ENCODE measurements around the gene IQSEC3.

The IQSEC3 gene

DNA sequence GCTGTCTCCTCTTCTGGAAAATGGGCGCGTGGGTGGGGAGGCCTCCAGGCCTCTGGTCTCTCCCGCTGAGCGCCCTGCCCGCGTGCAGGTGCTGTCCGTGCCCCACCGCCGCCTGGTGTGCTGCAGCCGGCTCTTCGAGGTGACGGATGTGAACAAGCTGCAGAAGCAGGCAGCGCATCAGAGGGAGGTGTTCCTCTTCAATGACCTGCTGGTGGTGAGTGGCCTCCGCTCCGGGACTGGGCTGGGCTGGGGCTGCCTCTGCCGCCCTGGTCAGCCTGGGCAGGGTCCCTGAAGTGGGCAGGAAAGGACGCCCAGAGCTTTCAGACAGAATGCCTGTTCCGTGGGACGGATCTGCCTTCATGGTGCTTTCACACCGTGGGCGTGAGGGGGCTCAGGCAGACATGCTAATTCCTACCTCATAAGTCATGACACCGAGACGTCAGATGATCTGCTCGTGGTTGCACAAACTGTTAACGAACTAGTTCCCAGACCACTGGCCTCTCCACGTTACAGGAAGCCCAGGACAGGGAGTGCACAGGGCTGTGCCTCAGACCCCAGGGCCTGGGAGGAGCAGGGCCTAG lies 96.9 kb downstream of the IQSEC3 start:
- no peak for DNase-seq (ENCODE audit: low read depth)

- DNase-seq (ENCODE audit: low read depth), result no peak
Measured at GRCh38 chr12:164207-164606, 97.6 kb downstream of the IQSEC3 start.

DNA sequence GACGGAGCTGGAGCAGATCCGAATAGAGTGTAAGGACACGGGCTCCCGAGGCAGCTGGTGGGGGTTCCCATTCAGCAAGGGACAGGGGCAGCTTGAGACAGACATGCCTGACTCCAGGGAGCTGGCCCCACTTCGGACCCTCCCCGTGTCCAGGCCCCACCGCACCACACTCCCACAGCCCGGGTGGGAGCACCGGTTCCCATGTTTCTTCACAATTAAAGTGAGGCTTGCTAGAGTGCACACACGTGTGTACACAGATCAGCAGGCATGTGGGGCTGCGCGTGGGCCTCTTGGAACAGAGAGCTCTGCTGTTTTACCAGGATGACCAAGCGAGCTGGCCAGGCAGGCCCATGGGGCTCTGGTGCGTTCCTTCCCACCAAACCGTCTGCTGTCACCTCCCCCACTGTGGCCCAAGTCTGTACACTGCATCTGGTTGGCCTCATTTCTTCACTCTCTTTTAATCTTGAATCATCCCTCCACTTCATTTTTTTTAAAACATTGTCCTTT lies 99.3 kb downstream of the IQSEC3 start:
- DNase-seq (ENCODE audit: low read depth), result no peak

DNA sequence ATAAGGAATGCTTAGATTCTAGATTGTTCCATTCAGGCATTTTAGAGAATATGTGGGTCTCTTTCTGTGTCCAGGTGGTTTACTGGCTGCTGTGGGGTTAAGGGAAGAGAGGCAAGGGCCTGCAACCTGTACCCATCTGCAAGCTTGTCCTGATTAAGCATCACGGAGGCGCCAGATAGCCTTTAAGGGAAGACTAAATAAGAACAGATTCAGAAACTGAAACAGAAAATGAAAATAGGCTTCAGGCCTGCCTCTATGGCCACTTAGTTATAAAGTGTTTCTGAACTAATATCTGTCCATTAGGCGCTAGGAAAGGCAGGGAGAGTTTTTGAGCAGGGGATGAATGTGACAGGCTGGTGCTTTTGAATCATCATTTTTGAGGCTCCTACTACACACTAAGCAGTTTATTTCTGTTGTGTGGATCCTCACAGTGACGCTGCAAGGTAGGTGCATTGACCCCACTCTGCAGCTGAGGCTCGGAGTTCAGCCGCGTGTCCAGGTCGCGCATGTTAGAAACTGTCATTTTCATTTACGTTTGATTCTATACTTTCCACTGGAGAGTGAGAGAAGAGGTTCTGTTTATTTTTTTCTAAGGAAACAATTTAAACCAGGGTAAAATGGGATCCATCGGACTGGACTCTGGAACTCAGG lies 100.0 kb downstream of the IQSEC3 start:
- no peak for DNase-seq (ENCODE audit: low read depth)

DNA sequence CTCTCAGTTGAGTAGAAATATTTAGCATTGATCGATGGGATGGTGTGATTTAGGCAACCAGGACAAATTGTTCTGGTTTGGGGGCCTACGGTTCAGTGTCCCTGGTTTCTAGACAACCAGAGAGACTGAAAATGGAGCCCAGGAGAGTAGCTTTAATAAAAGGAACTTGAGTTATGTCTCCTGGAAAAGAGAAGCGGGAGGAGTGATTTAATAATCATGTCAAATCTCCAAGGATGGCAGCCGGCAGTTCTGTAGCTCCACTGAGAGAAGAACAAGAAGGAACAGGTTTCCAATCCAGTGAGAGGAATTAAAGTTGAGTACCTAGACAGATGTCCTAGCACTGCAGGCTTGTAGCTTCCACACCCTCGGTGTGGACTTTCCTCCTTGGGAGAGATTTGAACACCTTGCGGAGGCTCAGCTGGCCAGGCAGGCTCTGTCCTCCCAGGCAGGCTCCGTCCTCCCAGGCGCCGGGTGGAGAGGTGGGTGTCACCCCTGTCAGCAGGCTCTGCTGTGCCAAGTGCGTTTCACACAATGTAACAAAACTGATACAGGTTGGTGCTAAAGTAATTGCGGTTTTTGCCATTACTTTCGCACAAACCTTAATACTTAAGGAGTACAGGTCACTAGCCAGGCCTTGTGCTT lies 101.5 kb downstream of the IQSEC3 start:
- DNase-seq (ENCODE audit: low read depth), result no peak

- no peak for DNase-seq (ENCODE audit: low read depth)
Measured at GRCh38 chr12:168763-169525, 102.4 kb downstream of the IQSEC3 start.

- DNase-seq (ENCODE audit: low read depth), result no peak
Measured at GRCh38 chr12:169528-170370, 103.2 kb downstream of the IQSEC3 start.

GRCh38 chr12:170371-171225 lies 104.0 kb downstream of the IQSEC3 start:
- DNase-seq (ENCODE audit: low read depth), result no peak

- DNase-seq (ENCODE audit: low read depth), result no peak
Measured at GRCh38 chr12:171276-171675, 104.7 kb downstream of the IQSEC3 start.

DNA sequence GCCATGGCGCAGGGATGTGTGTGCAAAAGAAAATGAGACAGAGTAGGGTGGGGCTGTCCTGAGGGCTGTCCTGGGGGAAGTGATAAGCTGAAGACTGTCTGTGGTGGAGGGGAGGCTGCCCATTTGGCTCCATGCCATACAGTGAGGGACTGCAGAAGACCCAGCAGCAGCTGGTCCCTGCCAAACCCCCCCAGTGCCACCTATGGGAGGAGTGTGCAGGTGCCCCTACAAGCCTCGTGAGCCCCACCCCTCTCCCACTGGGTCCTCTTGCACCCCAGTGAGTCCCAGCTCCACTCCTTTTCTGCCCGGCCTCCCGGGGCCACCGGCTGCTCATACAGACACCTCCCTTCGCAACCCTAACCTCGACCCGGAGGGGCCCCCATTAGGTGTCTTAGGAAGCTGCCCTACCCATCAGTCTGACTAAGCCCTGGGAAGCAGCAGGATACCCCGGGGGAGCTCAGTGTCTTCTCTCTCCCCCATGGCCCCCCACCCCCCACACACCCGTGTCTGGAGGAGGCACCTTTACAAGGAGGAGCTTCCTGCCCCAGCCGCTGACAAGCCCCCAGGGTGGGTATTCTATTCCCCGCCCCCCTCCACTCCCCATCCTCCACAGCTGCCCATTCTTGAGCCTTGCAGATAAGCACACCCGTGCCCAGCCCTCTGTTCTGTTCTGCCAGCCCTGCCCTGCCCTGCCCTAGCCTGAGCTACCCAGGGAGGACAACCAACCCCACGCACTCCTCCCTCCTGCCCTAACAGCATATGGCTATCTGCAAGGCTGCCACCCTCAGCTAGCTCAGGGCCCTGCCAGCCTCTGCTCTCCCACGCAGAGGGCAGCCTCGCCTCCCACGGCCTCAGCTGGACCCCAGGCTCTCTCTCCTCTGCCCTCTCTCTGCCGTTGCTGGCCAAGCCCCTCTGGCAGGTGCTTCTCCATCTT lies 105.4 kb downstream of the IQSEC3 start:
- no peak for DNase-seq (ENCODE audit: low read depth)

GRCh38 chr12:172732-173161 lies 106.2 kb downstream of the IQSEC3 start:
- DNase-seq (ENCODE audit: low read depth), result no peak

- no peak for DNase-seq (ENCODE audit: low read depth)
Measured at GRCh38 chr12:174124-174523, 107.6 kb downstream of the IQSEC3 start.

DNA sequence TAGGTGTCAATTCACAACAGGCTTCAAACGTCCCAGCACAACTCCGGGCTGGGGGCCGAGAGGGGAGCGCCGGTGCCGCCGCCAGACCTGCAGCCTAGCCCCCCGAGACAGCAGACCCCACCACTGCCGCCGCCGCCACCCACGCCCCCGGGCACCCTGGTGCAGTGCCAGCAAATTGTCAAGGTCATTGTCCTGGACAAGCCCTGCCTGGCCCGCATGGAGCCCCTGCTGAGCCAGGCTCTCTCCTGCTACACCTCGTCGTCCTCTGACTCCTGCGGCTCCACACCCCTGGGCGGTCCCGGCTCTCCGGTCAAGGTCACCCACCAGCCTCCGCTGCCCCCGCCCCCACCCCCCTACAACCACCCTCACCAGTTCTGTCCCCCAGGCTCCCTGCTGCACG lies 108.0 kb downstream of the IQSEC3 start:
- no peak for DNase-seq (ENCODE audit: low read depth)

- DNase-seq (ENCODE audit: low read depth), result no peak
Measured at GRCh38 chr12:175250-175649, 108.7 kb downstream of the IQSEC3 start.

DNA sequence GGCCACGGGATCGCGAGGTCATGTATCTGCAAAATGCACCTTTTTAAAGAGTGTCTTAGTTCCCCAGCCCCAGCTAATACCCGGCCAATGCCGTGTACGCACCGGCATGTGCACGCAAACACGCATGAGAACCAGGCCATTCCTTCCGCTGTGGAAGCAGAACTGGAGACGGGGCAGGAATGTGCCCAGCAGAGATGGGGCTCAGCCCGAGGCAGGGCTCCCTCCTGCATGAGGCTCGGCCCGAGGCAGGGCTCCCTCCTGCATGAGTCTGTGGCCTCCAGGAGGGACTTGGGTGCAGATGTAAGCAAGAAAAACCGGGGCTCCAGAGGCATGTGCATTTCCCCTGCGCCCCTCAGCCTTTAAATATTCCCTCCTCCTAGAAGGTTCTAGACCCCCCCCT lies 109.2 kb downstream of the IQSEC3 start:
- DNase-seq (ENCODE audit: low read depth), result no peak

GRCh38 chr12:176321-177181 lies 110.0 kb downstream of the IQSEC3 start:
- DNase-seq (ENCODE audit: low read depth), result no peak

DNA sequence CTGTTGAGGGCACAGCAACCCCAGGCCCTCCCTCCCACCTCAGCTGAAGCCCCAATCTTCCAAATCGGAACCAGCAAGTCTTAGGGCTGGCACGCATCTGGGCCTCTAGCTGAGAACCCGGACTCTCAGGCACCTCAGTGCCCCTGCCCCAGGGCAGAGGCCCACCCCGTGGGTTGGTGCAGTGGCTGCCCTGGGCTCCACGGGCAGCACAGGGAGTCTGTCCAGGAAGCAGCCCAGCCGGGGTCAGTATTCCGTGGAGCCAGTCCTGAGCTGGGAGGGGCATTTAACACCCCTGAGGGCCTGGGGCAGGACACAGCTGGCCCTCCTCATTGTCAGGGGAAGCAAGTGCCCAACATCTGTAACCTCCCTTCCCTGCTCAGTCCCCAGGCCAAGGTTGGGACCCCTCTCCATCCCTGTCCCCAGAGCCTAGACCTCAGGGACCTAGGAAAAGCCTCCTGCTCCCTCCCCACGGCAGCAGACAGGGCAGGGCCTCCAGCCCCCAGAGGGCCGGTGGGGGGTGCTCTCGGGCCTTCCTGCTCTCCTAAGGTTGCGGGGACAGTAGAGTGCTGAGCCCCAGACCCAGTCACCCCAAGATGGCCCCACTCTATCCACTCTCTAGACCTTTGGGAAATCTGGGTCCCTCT lies 110.9 kb downstream of the IQSEC3 start:
- no peak for DNase-seq (ENCODE audit: low read depth)

Measured in GM04504 (cell line).